RWPE1 (cell line): Measurements from ENCODE around the gene AP1S3.

ENCODE experiments used
- CTCF ChIA-PET: fragments of 350-600 bp; sonication (Branson Sonifier 250); formaldehyde crosslinking; extraction: SDS; loops from one replicate; lab custom pipeline; 2021; lab: Yijun Ruan, JAX
- POLR2A ChIA-PET: fragments of 400-600 bp; formaldehyde crosslinking; extraction: SDS; loops from one replicate; lab custom pipeline; 2020; ENCODE audit warnings: antibody characterized with exemption; ENCODE audit not compliant: low non-redundant PET; lab: Yijun Ruan, JAX
- DNase-seq: peaks from one replicate; pipeline ENCODE4 v3.0.0; 2012; ENCODE audit warnings: low spot score
- H3K27ac ChIP-seq: fragments of 450-650 bp; 2 replicates; pipeline ENCODE4 v1.5.1; 2017
- CTCF ChIP-seq: fragments of 450-650 bp; conservative IDR thresholded peaks from 2 replicates; pipeline ENCODE4 v1.5.1; 2017; ENCODE audit warnings: low read depth, mild to moderate bottlenecking

Gene AP1S3

GRCh38 chr2:223826995-223827394 is 10.4 kb downstream of the AP1S3 start:
- no peak for TF ChIP-seq CTCF
- no peak for DNase-seq
- ChIA-PET POLR2A (no interaction called here), CTCF (no interaction called here)
- H3K27ac ChIP-seq: no peak overlapping the region

GRCh38 chr2:223824301-223824700 is 13.1 kb downstream of the AP1S3 start:
- no peak overlapping the region for H3K27ac ChIP-seq
- DNase-seq: no peak
- CTCF ChIA-PET: no interaction called here

DNA sequence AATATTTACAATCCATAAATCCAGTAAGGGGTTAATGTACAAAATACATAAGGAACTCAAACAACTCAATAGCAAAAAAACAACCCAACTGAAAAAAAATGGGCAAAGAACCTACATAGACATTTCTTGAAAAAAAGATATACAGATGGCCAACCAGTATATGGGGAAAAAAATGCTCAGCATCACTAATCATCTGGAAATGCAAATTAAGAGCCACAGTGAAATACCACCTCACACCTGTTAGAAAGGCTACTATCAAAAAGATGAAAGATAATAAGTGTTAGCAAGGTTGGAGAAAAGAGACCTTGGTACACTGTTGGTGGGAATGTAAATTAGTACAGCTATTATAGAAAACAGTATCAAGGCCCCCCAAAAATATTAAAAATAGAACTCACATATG is 14.6 kb downstream of the AP1S3 start:
- H3K27ac ChIP-seq: no peak overlapping the region

More at GRCh38 chr2:223824301-223824700, 13.1 kb downstream of the AP1S3 start:
- no peak for TF ChIP-seq CTCF
- POLR2A ChIA-PET: no interaction called here

GRCh38 chr2:223820549-223820948 is 16.8 kb downstream of the AP1S3 start:
- ChIA-PET CTCF (no interaction called here), POLR2A (no interaction called here)
- no peak overlapping the region for H3K27ac ChIP-seq
- no peak for DNase-seq
- TF ChIP-seq CTCF: no peak

More for the DNA sequence above, 14.6 kb downstream of the AP1S3 start:
- no peak for TF ChIP-seq CTCF
- CTCF ChIA-PET: no interaction called here
- DNase-seq: no peak
- POLR2A ChIA-PET: no interaction called here

GRCh38 chr2:223819891-223820290 is 17.5 kb downstream of the AP1S3 start:
- POLR2A ChIA-PET: no interaction called here
- no peak overlapping the region for H3K27ac ChIP-seq
- CTCF ChIA-PET: no interaction called here
- DNase-seq: no peak
- TF ChIP-seq CTCF: no peak

- ChIA-PET POLR2A (no interaction called here), CTCF (no interaction called here)
- no peak for DNase-seq
- peak overlapping the region; percentile 89 for H3K27ac ChIP-seq
- TF ChIP-seq CTCF: no peak
Observed at GRCh38 chr2:223815884-223816570, 21.4 kb downstream of the AP1S3 start.
